Tibial nerve (tissue), 3 donors: Measurements from ENCODE around the gene VSIG10L.

Source experiments
- CTCF ChIP-seq, 5 experiments: fragments of 200-600 bp in 3 of 5; fragments of 450-650 bp in 2 of 5; sonication (generic) in 3 of 5; IDR thresholded peaks; one replicate each; pipeline ENCODE4 v1.5.1; 2016 to 2019; ENCODE audit warnings: antibody characterized with exemption in 5 of 5, mild to moderate bottlenecking in 3 of 5, moderate library complexity in 2 of 5
- POLR2A ChIP-seq, 2 donors: fragments of 450-650 bp; IDR thresholded peaks; one replicate each; pipeline ENCODE4 v1.6.1; 2017; ENCODE audit warnings: antibody characterized with exemption in 2 of 2, mild to moderate bottlenecking in 2 of 2, moderate library complexity in 2 of 2

- TF ChIP-seq POLR2A (IDR thresholded peaks at IDR 0.05) (no peak), CTCF (IDR thresholded peaks at IDR 0.05) (no peak)
These were observed 22.5 kb upstream of the VSIG10L start for GRCh38 chr19:51364200-51365106.
